Glomerular endothelial cell (primary cell): Measurements from ENCODE around the gene CAV3. TPM values are rescaled to one million over a fixed set of nuclear protein-coding genes. Genes with fewer than 3 reads are reported as not detected.
"Not testable (repeated sequence)": the region's sequence is repeated elsewhere in the genome, so short reads cannot be mapped to it uniquely, and the experiment has no call there.

Experiments
- DNase-seq: peaks from one replicate; pipeline ENCODE4 v3.0.0-alpha.2; 2011; ENCODE audit warnings: low read depth, low spot score; ENCODE audit errors: extremely low read depth
- total RNA-seq: library from RNA; depleted of rRNA; stranded (reverse); fragments of >200 nt; gene quantifications from 2 replicates; pipeline ENCODE4 v1.2.3, GENCODE V29; 2015

The CAV3 gene
- total RNA-seq = not detected in 2 replicates

DNA sequence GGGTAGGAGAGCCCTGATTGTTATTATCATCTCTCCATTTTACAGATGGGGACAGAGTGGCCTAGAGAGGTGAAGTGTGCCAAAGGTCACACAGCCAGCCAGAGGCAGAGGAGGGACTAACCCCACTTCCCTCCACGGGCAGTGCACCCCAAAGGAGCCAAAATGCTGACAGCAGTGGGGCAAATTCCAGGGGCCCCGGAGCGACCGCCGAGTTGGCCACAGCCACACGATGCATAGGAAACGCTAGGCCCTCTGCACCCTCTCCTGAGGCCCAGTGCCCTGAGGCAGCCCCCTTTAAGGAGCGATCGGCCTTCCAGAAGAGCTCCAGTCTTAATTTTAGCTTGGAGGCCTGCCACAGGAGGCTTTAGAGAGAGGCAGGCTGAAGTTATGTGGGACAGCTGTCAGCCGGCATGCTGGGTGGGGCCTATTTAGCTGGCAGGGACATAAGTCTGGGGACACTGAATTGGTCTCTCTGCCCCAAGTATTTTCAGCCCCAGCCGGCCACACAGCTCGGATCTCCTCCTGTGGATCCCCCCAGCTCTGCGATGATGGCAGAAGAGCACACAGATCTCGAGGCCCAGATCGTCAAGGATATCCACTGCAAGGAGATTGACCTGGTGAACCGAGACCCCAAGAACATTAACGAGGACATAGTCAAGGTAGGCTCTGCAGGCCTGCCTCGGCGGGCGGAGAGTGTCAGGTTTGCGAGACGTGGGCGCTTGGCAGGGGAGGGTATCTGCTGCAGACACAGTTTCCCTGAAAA is at the start of gene CAV3:
CAV3 (plus strand) TSS at position 471 of the 763 bp plus-strand sequence; CDS start at position 546, 75 bp downstream.
- no peak for DNase-seq

DNA sequence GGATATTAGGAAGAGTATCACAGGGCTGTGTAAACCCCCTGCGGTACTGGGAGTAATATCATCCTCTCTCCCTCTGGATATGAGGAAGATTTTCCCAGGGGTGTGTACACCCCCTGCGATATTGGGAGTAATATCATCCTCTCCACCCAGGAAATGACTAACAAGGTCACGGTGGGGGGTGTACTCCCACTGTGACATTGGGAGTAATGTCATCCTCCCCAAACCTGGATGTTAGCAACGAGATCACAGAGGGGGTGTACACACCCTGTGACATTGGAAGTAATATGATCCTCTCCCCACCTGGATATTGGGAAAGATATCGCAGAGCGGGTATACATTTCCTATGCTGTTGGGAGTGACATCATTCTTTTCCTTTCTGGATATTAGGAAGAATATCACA is 48.6 kb upstream of the CAV3 start:
- DNase-seq = not testable (repeated sequence)

- not testable (repeated sequence) for DNase-seq
These were observed 42.3 kb upstream of the CAV3 start for GRCh38 chr3:8691295-8691694.

- no peak for DNase-seq
These were observed 31.0 kb upstream of the CAV3 start for GRCh38 chr3:8702560-8702959.

GRCh38 chr3:8705575-8705974 is 28.0 kb upstream of the CAV3 start:
- no peak for DNase-seq

DNA sequence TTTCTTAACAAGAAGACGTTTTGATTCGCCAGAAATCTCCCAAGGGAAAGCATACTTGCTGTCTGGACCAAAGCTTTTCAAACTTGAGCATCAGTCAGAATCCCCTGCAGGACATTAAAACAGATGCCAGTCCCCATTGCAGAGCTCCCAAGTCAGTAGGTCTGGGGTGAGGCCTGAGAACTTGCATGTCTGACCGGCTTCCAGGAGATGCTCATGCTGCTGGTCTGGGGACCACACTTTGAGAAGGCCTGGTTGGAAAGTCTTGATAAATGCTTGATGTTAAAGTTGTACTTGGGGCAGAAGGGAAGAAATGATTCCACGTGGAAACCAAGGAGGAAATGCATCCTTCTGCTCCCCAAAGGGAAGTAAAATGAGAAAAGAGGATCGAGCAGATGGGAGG is 24.3 kb upstream of the CAV3 start:
- DNase-seq = no peak

GRCh38 chr3:8709801-8710507 is 23.6 kb upstream of the CAV3 start:
- DNase-seq = no peak

GRCh38 chr3:8712045-8712907 is 21.3 kb upstream of the CAV3 start:
- no peak for DNase-seq

- no peak for DNase-seq
These were observed 20.7 kb upstream of the CAV3 start for GRCh38 chr3:8712908-8713255.

DNA sequence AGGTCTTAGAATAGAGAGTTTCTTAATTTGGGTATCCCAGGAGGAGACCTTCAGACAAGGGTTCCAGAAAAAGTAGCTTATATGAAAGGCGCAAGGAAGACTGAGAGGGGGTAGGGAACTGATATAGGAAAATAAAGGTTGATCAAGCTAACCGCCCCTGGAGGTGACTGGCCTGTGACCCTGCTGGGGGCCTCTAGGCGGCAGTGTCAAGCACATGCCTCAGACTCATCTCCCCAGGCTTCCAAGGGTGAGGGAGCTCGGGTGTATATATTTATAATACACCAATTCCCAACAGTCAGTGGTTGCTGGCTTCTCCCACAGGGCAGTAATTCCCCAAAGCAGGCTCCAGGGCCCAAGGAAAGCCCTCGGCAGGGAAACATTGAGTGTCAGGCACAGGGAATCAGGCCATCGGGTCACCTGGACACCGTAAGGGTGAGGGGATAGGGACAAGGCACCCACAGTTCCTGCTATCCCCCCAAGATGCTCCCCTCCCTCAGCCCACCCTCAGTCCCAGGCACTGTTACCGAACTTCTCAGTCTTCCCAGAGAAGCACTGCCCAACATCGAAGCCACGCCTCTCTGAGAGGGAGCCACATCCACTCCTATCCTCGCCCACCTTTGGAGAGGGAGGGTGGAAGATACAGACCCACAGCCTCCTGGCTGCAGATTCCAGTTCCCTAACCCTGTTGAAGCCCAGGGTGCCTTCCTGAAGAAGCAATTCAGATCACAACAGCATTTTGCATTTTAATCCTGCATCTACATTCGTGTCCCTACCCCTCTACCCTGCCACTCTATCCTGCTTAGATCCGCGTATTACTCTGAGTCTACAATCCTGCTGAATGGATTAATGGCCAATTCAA is 19.5 kb upstream of the CAV3 start:
- no peak for DNase-seq

- not testable (repeated sequence) for DNase-seq
These were observed 17.8 kb upstream of the CAV3 start for GRCh38 chr3:8715757-8716156.

DNA sequence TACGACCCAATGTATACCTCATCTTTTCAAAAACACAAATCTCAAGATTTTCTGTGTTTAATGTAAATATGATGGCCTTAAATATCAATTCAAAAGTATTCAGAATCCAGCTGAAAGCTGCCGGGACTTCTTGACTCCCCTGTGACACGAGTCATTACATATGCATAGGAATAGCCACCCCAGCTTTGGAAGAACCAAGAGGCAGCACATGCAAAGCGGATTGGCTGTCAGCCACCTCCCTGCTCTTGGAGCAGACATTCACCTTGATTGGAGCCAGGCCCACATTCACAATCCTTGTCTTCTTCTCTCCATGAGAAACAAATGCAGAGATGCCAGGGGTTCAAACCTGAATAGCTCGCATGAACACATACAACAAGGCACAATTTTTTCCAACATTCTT is 10.8 kb upstream of the CAV3 start:
- DNase-seq = no peak

DNA sequence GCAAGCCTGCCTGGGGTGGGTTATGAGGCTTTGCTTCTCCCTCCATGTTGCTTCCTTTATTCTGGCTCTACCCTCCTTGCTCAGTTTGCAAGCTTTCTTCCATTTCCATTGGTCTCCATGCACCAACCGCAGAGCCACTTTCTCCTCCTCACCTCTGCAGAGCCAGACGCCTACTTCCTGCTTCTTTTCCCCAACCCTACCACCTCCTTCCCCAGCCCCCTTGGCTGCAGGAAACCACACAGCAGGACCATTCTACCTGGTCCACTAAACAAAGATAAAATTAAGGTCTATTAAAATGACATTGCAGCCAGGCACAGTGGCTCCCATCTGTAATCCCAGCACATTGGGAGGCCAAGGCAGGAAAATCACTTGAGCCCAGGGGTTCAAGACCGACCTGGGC is 10.0 kb upstream of the CAV3 start:
- DNase-seq = no peak

DNA sequence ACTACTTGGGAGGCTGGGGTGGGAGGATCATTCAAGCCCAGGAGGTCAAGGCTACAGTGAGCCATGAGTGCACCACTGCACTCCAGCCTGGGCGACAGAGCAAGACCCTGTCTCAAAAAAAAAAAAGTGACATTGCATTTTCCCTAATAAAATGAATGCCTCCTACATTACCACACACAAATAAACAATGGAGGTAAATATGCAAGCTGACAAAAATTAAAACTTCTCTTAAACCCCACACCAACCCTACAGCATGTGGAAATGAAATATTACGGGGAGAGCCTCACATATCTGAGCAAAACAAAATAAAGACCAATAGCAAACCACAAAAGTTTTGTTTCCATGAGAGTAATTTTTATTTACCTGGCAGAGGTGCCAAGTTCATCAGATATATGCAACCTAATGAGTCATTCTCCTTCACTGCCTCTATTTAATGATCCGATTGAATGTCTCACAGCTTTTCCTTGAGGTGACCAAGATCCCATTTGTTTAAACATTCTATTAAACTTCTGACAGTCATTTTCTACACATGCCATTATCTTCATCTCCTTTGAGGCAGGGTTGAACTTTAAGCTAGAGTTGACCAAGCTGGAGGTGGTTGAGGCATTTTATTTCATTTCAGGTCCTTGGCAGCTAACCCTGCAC is 9.4 kb upstream of the CAV3 start:
- no peak for DNase-seq

GRCh38 chr3:8727605-8728512 is 5.7 kb upstream of the CAV3 start:
- no peak for DNase-seq

GRCh38 chr3:8729479-8729878 is 4.1 kb upstream of the CAV3 start:
- no peak for DNase-seq

DNA sequence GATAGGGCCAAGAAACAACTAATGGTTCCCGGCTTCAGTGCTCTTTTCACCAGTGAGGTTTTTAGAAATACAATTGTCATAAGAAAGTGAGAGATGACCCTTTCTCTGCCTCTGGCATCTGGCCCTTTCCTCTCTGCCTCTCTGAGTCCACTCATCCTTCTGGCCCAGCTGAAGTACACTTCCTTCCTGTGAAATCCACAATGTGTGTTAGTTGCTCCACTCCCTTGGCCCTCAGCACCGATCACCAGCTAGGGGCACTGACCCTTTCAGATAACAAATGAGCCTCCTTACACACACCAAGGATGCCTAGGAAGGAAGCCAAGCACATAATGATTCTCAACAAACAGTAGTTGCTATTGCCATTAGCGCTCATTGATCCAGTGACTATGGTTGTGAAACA is 2.9 kb upstream of the CAV3 start:
- DNase-seq = no peak

DNA sequence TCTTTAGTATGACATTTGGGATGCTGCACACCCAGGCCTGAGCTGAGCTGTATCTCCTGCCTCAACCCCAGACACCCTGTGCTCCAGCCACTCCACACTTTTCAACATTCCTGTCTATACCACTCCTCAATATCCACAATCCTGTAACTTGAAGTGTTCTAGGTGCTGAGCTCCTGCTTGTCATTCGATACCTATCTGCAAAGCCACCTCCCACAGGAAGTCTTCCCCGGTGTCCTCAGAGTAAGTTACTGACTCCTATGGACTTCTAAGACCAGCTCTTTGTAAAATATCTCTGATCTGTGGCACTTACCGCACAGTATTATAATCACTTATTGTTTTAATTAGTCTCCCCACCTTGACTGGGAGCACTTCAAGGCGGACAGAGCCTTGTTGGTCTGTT is 1.2 kb upstream of the CAV3 start:
- no peak for DNase-seq
